K562 (cell line): Measurements from ENCODE around the gene NUDT1. TPM values are rescaled to one million over a fixed set of nuclear protein-coding genes. Genes with fewer than 3 reads are reported as not detected.

Experiments
- ATAC-seq: fragments of 200-7000 bp; cut with Tn5 transposase; 3 replicates; pipeline ENCODE4 v1.9.1; 2020; ENCODE audit warnings: moderate library complexity
- BruUV-seq: library from RNA; stranded (reverse); fragments of 400-500 nt; replicated peaks from 2 replicates; lab custom pipeline; 2021; lab: Mats Ljungman, UMichigan
- CTCF ChIA-PET: fragments of 300-600 bp; formaldehyde crosslinking; extraction: SDS; loops from one replicate; lab custom pipeline; 2021; ENCODE audit warnings: low intra/inter-chr PET ratio; lab: Yijun Ruan, JAX
- POLR2A ChIA-PET: fragments of 300-600, 350-650 bp; sonication (Branson Sonifier 250); formaldehyde crosslinking; extraction: SDS; loops from one replicate; lab custom pipeline; 2021; ENCODE audit warnings: antibody characterized with exemption, inconsistent platforms; lab: Yijun Ruan, JAX
- DNase-seq, 4 experiments: peaks; one replicate each; pipeline versions ENCODE4 v3.0.0 to v3.0.0-alpha.2; 2011 to 2018; ENCODE audit warnings: low spot score in 3 of 4, mixed read lengths in 3 of 4; ENCODE audit errors: extremely low read depth in 1 of 4
- FAIRE-seq: peaks from 2 replicates; lab custom pipeline; 2011; peaks lifted over from hg19 to GRCh38; lab: Jason Lieb, UNC
- H2AFZ ChIP-seq: 2 replicates; pipeline ENCODE4 v1.6.0; 2011; ENCODE audit warnings: low read depth, low read length, control low read depth, inconsistent platforms
- H3K27ac ChIP-seq: fragments of 200-600 bp; 3 replicates; pipeline ENCODE4 v1.8.0; 2011; ENCODE audit warnings: low read depth, mild to moderate bottlenecking, control low read depth, inconsistent platforms, low read length, moderate library complexity, mixed read lengths; ENCODE audit errors: extremely low read depth
- H3K27me3 ChIP-seq, 2 experiments: fragments of 300-600 bp in 1 of 2; 2 replicates in 1 of 2; 3 replicates in 1 of 2; pipeline versions ENCODE4 v1.6.0 to v1.8.0; 2011; ENCODE audit warnings: inconsistent platforms in 2 of 2, low read length in 2 of 2, mild to moderate bottlenecking in 1 of 2, mixed read lengths in 1 of 2, moderate library complexity in 1 of 2; ENCODE audit not compliant: control insufficient read depth in 2 of 2, insufficient read depth in 2 of 2
- H3K36me3 ChIP-seq: fragments of 300-600 bp; 3 replicates; pipeline ENCODE4 v1.8.0; 2011; ENCODE audit warnings: mild to moderate bottlenecking, low read length, inconsistent platforms; ENCODE audit not compliant: control insufficient read depth, insufficient read depth
- H3K4me1 ChIP-seq, 2 experiments: fragments of 200-600 bp in 1 of 2; replicated peaks in 1 of 2; 2 replicates in 1 of 2; 3 replicates in 1 of 2; pipeline versions ENCODE4 v1.5.1 to v1.8.0; 2011; ENCODE audit warnings: inconsistent platforms in 2 of 2, low read length in 2 of 2, mild to moderate bottlenecking in 1 of 2, mixed read lengths in 1 of 2, moderate library complexity in 1 of 2; ENCODE audit not compliant: control insufficient read depth in 2 of 2, insufficient read depth in 2 of 2
- H3K4me2 ChIP-seq: 2 replicates; pipeline ENCODE4 v1.6.1; 2011; ENCODE audit warnings: low read length, control low read depth, inconsistent platforms, mixed read lengths; ENCODE audit not compliant: insufficient read depth
- H3K4me3 ChIP-seq: fragments of 200-600 bp; sonication (generic), shearing (Covaris generic); 2 replicates; pipeline ENCODE4 v1.5.1; 2016; ENCODE audit warnings: control low read depth, inconsistent platforms
- H3K79me2 ChIP-seq: fragments of 200-600 bp; 3 replicates; pipeline ENCODE4 v1.8.0; 2011; ENCODE audit warnings: low read length, inconsistent platforms; ENCODE audit not compliant: control insufficient read depth, insufficient read depth
- H3K9ac ChIP-seq, 2 experiments: 2 replicates each; pipeline versions ENCODE4 v1.6.0 to v1.6.1; 2011; ENCODE audit warnings: low read depth in 2 of 2, low read length in 2 of 2, control low read depth in 1 of 2, inconsistent platforms in 1 of 2, mild to moderate bottlenecking in 1 of 2, mixed read lengths in 1 of 2; ENCODE audit not compliant: insufficient read depth in 1 of 2
- H3K9me1 ChIP-seq: one replicate; pipeline ENCODE4 v1.6.0; 2011; ENCODE audit warnings: inconsistent platforms, mild to moderate bottlenecking, low read length, moderate library complexity; ENCODE audit not compliant: control insufficient read depth, insufficient read depth
- H3K9me3 ChIP-seq: replicated peaks from 2 replicates; pipeline ENCODE4 v1.5.1; 2011; ENCODE audit warnings: low read depth, low read length, inconsistent platforms; ENCODE audit not compliant: control insufficient read depth, insufficient read depth
- H4K20me1 ChIP-seq: replicated peaks from 2 replicates; pipeline ENCODE4 v1.6.1; 2011; ENCODE audit warnings: low read length, inconsistent platforms, mixed read lengths; ENCODE audit not compliant: control insufficient read depth, insufficient read depth
- PHTF2 ChIP-seq: fragments of 250-450 bp; sonication (Bioruptor Pico); IDR thresholded peaks from 2 replicates; pipeline ENCODE4 v1.5.0; 2021; ENCODE audit warnings: mild to moderate bottlenecking
- POLR2G ChIP-seq: fragments of 200-400 bp; formaldehyde crosslinking; IDR thresholded peaks from 2 replicates; pipeline ENCODE4 v1.6.1; 2017; ENCODE audit warnings: low read depth, mild to moderate bottlenecking, antibody characterized with exemption, low read length, moderate library complexity
- ZNF311 ChIP-seq: fragments of 250-450 bp; sonication (Bioruptor Pico); IDR thresholded peaks from 2 replicates; pipeline ENCODE4 v1.4.0; 2020; ENCODE audit warnings: mild to moderate bottlenecking, moderate library complexity
- ZNF655 ChIP-seq: fragments of 250-450 bp; sonication (Bioruptor Pico); IDR thresholded peaks from 2 replicates; pipeline ENCODE4 v1.5.0; 2021
- WGBS: fragments of 100-300 bp; shearing (Covaris generic); methylation state at CpG from one replicate; pipeline ENCODE4 v1.1.6; 2016; ENCODE audit warnings: low coverage, mixed read lengths; ENCODE audit not compliant: insufficient coverage; ENCODE audit errors: missing lambda C conversion rate; 5-methylcytosine and 5-hydroxymethylcytosine counted together
- in situ Hi-C: fragments of 300-500 bp; cut with MboI; formaldehyde crosslinking; loops from 4 replicates; pipeline ENCODE4 v1.15.0; 2018; ENCODE audit warnings: inconsistent platforms, mixed read lengths
- intact Hi-C: fragments of 100-400 bp; cut with micrococcal nuclease; formaldehyde crosslinking; loops from 2 replicates; pipeline ENCODE4 v1.14.2; 2022
- polyA plus RNA-seq, 8 experiments: library from polyadenylated mRNA; depleted of rRNA in 4 of 8; stranded (reverse) in 5 of 8; unstranded in 3 of 8; fragments of >200 nt; fragmentation: Nextera tagmentation in 2 of 8; fragmentation: Illumina TruSeq in 1 of 8; extraction: Ambion mirVana in 2 of 8; extraction: Trizol in 1 of 8; gene quantifications; 2 replicates each; pipeline versions ENCODE4 v1.2.1 to v1.2.3, GENCODE V29; 2011 to 2014; ENCODE audit warnings: inconsistent platforms in 1 of 8, missing spikeins in 1 of 8
- total RNA-seq, 7 experiments: library from RNA; depleted of rRNA in 6 of 7; stranded (reverse); fragments of >200 nt in 6 of 7; fragmentation: Illumina TruSeq in 2 of 7; extraction: Trizol in 2 of 7; gene quantifications; 2 replicates each; pipeline versions ENCODE4 v1.2.1 to v1.2.3, GENCODE V29; 2011 to 2021; ENCODE audit warnings: low replicate concordance in 1 of 7

The NUDT1 gene
- total and polyA plus RNA-seq, 9 of the 15 experiments (the other 6 are each of a cell fraction or from before 2014, with no cell fraction given), result 5.3 to 73.3 (median 29.6) TPM

GRCh38 chr7:2201128-2201527 lies 40.9 kb upstream of the NUDT1 start:
- ATAC-seq (no peak), FAIRE-seq (no peak), DNase-seq (no peak)
- peaks cover 0 to 19% of the 10 kb centered on the region in 2 experiments; a peak in 1 of 5 replicates for H3K4me1 ChIP-seq
- H3K9me1 ChIP-seq, result no peaks in the 10 kb centered on the region
- H3K4me3 ChIP-seq, result no peak overlapping the region
- intact Hi-C loops (loop anchor here (10.0 kb wide), 1 partner anchor 626 kb away; the partner anchor contains the start of gene PSMG3), in situ Hi-C loops (loop anchor here (10.0 kb wide), 1 partner anchor 616 kb away; no protein-coding TSS in a partner anchor)
- WGBS, result 98% methylated on average over 7 of the region's 10 CpGs
- no peaks in the 10 kb centered on the region for H3K27me3 ChIP-seq
- no peak overlapping the region for H3K4me2 ChIP-seq
- no peaks in the 10 kb centered on the region for H3K9me3 ChIP-seq
- H3K36me3 ChIP-seq, result peaks cover 53% of the 10 kb centered on the region; the same call in 2 of the 3 replicates
- 0 out of 2 replicates have a peak, but pooled peaks have one; percentile 21 for TF ChIP-seq POLR2G
- TF ChIP-seq PHTF2 (CRISPR knock-in tag), result no peak
- TF ChIP-seq ZNF311 (CRISPR knock-in tag), result no peak
- no peak for TF ChIP-seq ZNF655
- no TSS peak for BruUV-seq
- 0 out of 2 replicates have a peak, but pooled peaks cover 3% of the 10 kb centered on the region for H4K20me1 ChIP-seq
- H3K27ac ChIP-seq, result no peak overlapping the region
- H3K79me2 ChIP-seq, result no peaks in the 10 kb centered on the region
- ChIA-PET POLR2A (no interaction called here), CTCF (no interaction called here)
- H2AFZ ChIP-seq, result no peak overlapping the region
- H3K9ac ChIP-seq, result no peak overlapping the region; a peak in 1 of 4 replicates
